RWPE2 (cell line): ENCODE results near the gene PTPRCAP.
"Not testable (repeated sequence)": the region's sequence is repeated elsewhere in the genome, so short reads cannot be mapped to it uniquely, and the experiment has no call there.

ENCODE experiments used
- ATAC-seq: fragments of 200-7000 bp; cut with Tn5 transposase; 3 replicates; pipeline ENCODE4 v1.9.1; 2021; ENCODE audit warnings: low read depth
- DNase-seq: peaks from one replicate; pipeline ENCODE4 v3.0.0-alpha.2; 2020; ENCODE audit warnings: low spot score
- H3K27ac ChIP-seq: fragments of 450-650 bp; 2 replicates; pipeline ENCODE4 v1.5.1; 2017; ENCODE audit warnings: mild to moderate bottlenecking; ENCODE audit not compliant: poor library complexity, severe bottlenecking
- H3K27me3 ChIP-seq: fragments of 250-450 bp; sonication (Bioruptor Pico); 2 replicates; pipeline ENCODE4 v1.5.1; 2021; ENCODE audit warnings: mild to moderate bottlenecking, moderate library complexity; ENCODE audit not compliant: insufficient read depth, poor library complexity, severe bottlenecking
- H3K36me3 ChIP-seq: fragments of 250-450 bp; sonication (Bioruptor Pico); 2 replicates; pipeline ENCODE4 v1.5.1; 2020; ENCODE audit warnings: low read depth, mild to moderate bottlenecking, moderate library complexity
- H3K4me1 ChIP-seq: fragments of 250-450 bp; sonication (Bioruptor Pico); 2 replicates; pipeline ENCODE4 v1.5.1; 2021; ENCODE audit warnings: mild to moderate bottlenecking, moderate library complexity; ENCODE audit not compliant: insufficient read depth, poor library complexity, severe bottlenecking
- H3K4me3 ChIP-seq: fragments of 250-450 bp; sonication (Bioruptor Pico); 2 replicates; pipeline ENCODE4 v1.5.1; 2021; ENCODE audit warnings: mild to moderate bottlenecking, moderate library complexity; ENCODE audit not compliant: severe bottlenecking
- H3K9me3 ChIP-seq: fragments of 250-450 bp; sonication (Bioruptor Pico); 2 replicates; pipeline ENCODE4 v1.5.1; 2021; ENCODE audit warnings: mild to moderate bottlenecking, moderate library complexity; ENCODE audit not compliant: severe bottlenecking
- CTCF ChIP-seq: fragments of 450-650 bp; IDR thresholded peaks from one replicate; pipeline ENCODE4 v1.5.1; 2017; ENCODE audit warnings: mild to moderate bottlenecking, moderate library complexity; ENCODE audit not compliant: poor library complexity, severe bottlenecking

PTPRCAP gene

GRCh38 chr11:67468056-67468455, 30.6 kb upstream of the PTPRCAP start:
- H3K9me3 ChIP-seq, result no peaks in the 10 kb centered on the region
- H3K4me1 ChIP-seq, result peaks cover 10% of the 10 kb centered on the region
- peak overlapping the region; percentile 93 for H3K4me3 ChIP-seq
- H3K27ac ChIP-seq, result peak overlapping the region; percentile 76
- H3K27me3 ChIP-seq, result no peaks in the 10 kb centered on the region
- DNase-seq (peak; percentile 92), ATAC-seq (peak; percentile 59)
- no peak for TF ChIP-seq CTCF
- H3K36me3 ChIP-seq, result no peaks in the 10 kb centered on the region

DNA sequence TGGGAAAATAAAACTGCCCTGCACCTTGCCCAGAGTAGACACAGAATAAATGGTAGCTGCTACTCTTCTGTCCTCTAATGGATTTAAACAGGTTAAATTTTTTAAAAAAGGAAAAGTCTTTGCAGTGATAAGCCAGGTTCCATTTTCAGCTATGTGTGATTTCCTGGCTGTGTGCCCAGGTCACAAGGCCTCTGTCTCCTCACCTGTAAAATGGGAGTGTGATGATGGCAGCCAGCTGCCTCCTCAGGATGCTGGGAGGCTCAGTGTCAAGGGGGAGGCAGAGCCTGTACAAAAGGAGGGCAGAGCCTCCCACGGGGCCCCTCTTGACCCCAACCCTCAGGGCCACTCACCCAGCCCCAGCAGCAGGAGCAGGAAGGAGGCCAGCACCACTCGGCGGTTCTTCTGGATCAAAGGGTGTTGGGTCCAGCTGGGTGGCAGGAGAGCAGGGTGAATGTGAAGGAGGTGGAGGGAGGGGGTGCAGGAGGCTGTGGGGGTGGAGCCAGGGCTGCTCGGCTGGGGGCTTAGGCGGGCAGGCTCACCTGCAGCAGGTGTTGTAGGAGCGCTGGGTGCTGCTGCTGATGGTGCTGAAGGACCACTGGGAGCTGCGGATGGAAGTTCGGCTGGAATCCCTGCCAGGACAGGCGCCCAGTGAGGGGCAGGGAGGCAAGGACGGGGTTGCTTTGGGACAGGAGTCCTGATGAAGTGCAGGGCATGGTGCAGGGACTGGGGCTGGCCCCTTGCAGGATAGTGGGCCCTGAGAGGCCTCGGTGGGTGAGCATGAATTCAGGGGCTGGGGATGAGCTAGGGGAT, 29.7 kb upstream of the PTPRCAP start:
- Histone ChIP-seq H3K4me3 (no peak overlapping the region), H3K4me1 (peaks cover 10% of the 10 kb centered on the region), H3K27ac (peak overlapping the region; percentile 76), H3K9me3 (no peaks in the 10 kb centered on the region), H3K36me3 (no peaks in the 10 kb centered on the region), H3K27me3 (no peaks in the 10 kb centered on the region)
- DNase-seq, result no peak
- TF ChIP-seq CTCF, result no peak
- no peak for ATAC-seq

GRCh38 chr11:67466367-67466766, 28.9 kb upstream of the PTPRCAP start:
- DNase-seq, result no peak
- Histone ChIP-seq H3K27ac (peak overlapping the region; percentile 76), H3K4me1 (peaks cover 10% of the 10 kb centered on the region), H3K9me3 (no peaks in the 10 kb centered on the region), H3K27me3 (no peaks in the 10 kb centered on the region), H3K4me3 (no peak overlapping the region), H3K36me3 (no peaks in the 10 kb centered on the region)
- no peak for ATAC-seq
- no peak for TF ChIP-seq CTCF

- Histone ChIP-seq H3K4me3 (peak overlapping the region; percentile 51), H3K27ac (peak overlapping the region; percentile 76)
- not testable (repeated sequence) for DNase-seq, ATAC-seq, H3K9me3 ChIP-seq, H3K36me3 ChIP-seq, H3K4me1 ChIP-seq, H3K27me3 ChIP-seq
Measured at GRCh38 chr11:67465530-67465929, 28.0 kb upstream of the PTPRCAP start.

DNA sequence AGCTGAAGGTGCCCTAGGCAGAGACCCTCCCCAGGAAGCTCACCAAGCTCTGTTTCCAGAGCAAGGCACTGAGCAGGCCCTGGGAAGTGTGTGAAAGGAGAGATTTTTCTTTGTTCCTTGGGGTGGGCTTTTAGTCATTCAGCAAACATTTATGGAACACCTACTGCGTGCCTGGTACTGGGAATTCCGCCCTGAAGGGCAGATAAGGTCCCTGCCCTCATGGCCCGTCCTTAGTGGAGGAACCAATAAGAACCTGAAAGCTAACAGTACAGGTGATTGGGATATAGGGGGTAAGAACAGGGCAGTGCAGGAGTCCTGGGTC, 27.7 kb upstream of the PTPRCAP start:
- ATAC-seq, result no peak; the same call in 2 of the 3 replicates
- Histone ChIP-seq H3K36me3 (no peaks in the 10 kb centered on the region), H3K4me1 (peaks cover 10% of the 10 kb centered on the region), H3K4me3 (peak overlapping the region; percentile 51), H3K9me3 (no peaks in the 10 kb centered on the region), H3K27ac (peak overlapping the region; percentile 76), H3K27me3 (no peaks in the 10 kb centered on the region)
- DNase-seq, result no peak
- no peak for TF ChIP-seq CTCF
